ENCODE data around the gene DSN1.

DNA sequence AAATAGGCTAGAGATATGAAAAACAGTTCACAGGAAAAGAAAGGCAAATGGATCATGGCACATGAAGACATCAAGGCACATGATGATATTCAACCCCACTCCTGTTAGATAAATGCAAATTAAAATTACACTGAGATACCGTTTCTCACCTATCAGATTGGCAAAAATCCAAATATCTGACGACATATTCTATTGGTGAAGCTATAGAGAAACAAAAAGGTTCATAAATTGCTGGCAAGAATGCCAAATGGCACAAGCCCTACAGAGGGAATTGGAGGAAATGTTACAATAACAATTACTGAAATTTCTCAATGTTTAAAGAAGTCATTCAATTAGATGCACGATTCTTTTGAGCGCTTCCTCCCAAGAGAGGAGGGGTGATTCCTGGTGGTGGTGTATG, 45.3 kb upstream of the DSN1 start:
- TF ChIP-seq, protein P1, sequence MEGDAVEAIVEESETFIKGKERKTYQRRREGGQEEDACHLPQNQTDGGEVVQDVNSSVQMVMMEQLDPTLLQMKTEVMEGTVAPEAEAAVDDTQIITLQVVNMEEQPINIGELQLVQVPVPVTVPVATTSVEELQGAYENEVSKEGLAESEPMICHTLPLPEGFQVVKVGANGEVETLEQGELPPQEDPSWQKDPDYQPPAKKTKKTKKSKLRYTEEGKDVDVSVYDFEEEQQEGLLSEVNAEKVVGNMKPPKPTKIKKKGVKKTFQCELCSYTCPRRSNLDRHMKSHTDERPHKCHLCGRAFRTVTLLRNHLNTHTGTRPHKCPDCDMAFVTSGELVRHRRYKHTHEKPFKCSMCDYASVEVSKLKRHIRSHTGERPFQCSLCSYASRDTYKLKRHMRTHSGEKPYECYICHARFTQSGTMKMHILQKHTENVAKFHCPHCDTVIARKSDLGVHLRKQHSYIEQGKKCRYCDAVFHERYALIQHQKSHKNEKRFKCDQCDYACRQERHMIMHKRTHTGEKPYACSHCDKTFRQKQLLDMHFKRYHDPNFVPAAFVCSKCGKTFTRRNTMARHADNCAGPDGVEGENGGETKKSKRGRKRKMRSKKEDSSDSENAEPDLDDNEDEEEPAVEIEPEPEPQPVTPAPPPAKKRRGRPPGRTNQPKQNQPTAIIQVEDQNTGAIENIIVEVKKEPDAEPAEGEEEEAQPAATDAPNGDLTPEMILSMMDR (conservative IDR thresholded peaks at IDR 0.05; ENCODE audit: low read depth, low read length), result no peak
- TF ChIP-seq EZH2 (IDR thresholded peaks at IDR 0.05; ENCODE audit: borderline replicate concordance, low read depth, low read length, poor library complexity, severe bottlenecking), result no peak

Measured in A673 (cell line).